Mesothelial cell of epicardium (in vitro differentiated cells): ENCODE measurements around the gene C5orf34. TPM values are rescaled to one million over a fixed set of nuclear protein-coding genes. Genes with fewer than 3 reads are reported as not detected.
A peak's percentile ranks its signal among the peaks of the same experiment; 100 is the strongest.
"Not testable (repeated sequence)": the region's sequence is repeated elsewhere in the genome, so short reads cannot be mapped to it uniquely, and the experiment has no call there.

Source experiments
- DNase-seq, 2 experiments: peaks; one replicate each; pipeline ENCODE4 v3.0.0; 2021; ENCODE audit warnings: low spot score in 2 of 2; ENCODE audit not compliant: unreplicated experiment in 2 of 2
- H3K27ac Mint-ChIP-seq: 2 replicates; pipeline ENCODE4 v1.8.0; 2021; ENCODE audit warnings: mixed read lengths
- H3K27me3 Mint-ChIP-seq: 2 replicates; pipeline ENCODE4 v1.8.0; 2021; ENCODE audit warnings: low read depth, mixed read lengths
- H3K36me3 Mint-ChIP-seq: 2 replicates; pipeline ENCODE4 v1.8.0; 2021; ENCODE audit warnings: mixed read lengths
- H3K4me1 Mint-ChIP-seq: 2 replicates; pipeline ENCODE4 v1.8.0; 2021; ENCODE audit warnings: mixed read lengths
- H3K4me3 Mint-ChIP-seq: 2 replicates; pipeline ENCODE4 v1.8.0; 2021; ENCODE audit warnings: mild to moderate bottlenecking, moderate library complexity, mixed read lengths
- H3K9me3 Mint-ChIP-seq: 2 replicates; pipeline ENCODE4 v1.8.0; 2021; ENCODE audit warnings: mixed read lengths
- total RNA-seq: library from RNA; stranded (reverse); gene quantifications from 3 replicates; pipeline ENCODE4 v1.2.1, GENCODE V29; 2021
- TF ChIP-seq, protein P1 (sequence below): fragments of 200-600 bp; sonication (generic); IDR thresholded peaks from one replicate; pipeline ENCODE4 v1.5.0; 2021; ENCODE audit warnings: antibody characterized with exemption; ENCODE audit not compliant: unreplicated experiment

The C5orf34 gene
- total RNA-seq, 1 donor from 2014 or later, result 5.5 TPM

GRCh38 chr5:43556857-43557542 lies 42.1 kb upstream of the C5orf34 start, which contains the start of gene PAIP1:
PAIP1 (minus strand) TSS chr5:43557077; CDS start chr5:43556846, 231 bp downstream.
- peak within 1 kb of the TSS; percentile 99 for H3K27ac Mint-ChIP-seq
- peak within 1 kb of the TSS; percentile 80 for H3K4me3 Mint-ChIP-seq
- peak; percentile 82 to 87 for DNase-seq
- no peaks in the 10 kb centered on the region for H3K9me3 Mint-ChIP-seq
- no peaks in the 10 kb centered on the region for H3K36me3 Mint-ChIP-seq
- H3K27me3 Mint-ChIP-seq, result no peaks in the 10 kb centered on the region
- TF ChIP-seq, protein P1, sequence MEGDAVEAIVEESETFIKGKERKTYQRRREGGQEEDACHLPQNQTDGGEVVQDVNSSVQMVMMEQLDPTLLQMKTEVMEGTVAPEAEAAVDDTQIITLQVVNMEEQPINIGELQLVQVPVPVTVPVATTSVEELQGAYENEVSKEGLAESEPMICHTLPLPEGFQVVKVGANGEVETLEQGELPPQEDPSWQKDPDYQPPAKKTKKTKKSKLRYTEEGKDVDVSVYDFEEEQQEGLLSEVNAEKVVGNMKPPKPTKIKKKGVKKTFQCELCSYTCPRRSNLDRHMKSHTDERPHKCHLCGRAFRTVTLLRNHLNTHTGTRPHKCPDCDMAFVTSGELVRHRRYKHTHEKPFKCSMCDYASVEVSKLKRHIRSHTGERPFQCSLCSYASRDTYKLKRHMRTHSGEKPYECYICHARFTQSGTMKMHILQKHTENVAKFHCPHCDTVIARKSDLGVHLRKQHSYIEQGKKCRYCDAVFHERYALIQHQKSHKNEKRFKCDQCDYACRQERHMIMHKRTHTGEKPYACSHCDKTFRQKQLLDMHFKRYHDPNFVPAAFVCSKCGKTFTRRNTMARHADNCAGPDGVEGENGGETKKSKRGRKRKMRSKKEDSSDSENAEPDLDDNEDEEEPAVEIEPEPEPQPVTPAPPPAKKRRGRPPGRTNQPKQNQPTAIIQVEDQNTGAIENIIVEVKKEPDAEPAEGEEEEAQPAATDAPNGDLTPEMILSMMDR, result no peak
- H3K4me1 Mint-ChIP-seq, result peaks cover 11% of the 10 kb centered on the region

DNA sequence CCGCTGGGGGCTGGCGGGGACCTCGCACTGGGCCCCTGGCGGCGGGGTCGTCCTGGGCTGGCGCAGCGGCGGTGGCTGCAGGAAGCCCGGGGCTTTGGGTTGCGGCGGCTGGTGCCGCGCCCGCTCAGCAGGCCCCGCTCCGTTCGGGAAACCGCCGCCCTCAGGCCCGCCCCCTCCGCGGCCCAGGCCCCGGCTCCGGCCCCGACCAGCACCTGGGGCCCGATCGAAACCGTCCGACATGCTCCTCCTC lies 41.6 kb upstream of the C5orf34 start:
- not testable (repeated sequence) for H3K36me3 Mint-ChIP-seq, H3K9me3 Mint-ChIP-seq, H3K27me3 Mint-ChIP-seq, DNase-seq, H3K27ac Mint-ChIP-seq, H3K4me1 Mint-ChIP-seq
- peak overlapping the region; percentile 80 for H3K4me3 Mint-ChIP-seq

DNA sequence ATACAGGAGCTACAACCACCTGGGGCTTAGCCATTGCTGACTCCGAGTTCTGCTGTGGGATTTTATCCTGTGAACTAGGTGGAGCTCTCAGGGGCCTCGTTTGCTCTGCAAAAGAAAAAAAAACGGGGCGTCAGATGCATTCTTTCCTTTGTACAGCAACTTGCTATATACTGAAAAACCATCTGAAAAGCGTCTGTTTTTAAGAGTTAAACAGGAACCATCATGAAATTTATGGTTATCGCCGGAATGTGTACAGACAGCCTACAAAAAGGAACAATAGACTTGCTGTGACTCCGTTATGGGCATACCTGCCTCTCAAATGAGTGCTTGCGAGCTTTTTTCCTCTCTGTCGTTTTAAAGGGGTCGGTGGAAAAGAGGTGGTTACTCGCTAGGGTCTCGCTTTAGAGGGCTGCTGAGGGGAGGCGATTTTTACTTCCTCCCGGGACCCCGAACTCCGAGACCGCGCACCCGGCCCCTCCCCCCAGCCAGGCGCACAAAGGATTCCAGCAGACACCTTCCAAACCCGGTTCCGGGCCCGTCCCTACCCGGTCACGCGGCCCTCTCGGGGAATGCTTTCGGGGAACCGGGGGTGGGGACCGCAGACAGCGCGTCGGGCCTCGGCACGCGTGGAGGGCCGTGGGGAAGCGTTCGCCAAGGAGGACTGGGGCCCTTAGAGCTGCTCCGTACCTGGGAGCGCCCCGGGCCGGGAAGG lies 41.1 kb upstream of the C5orf34 start:
- peak; percentile 43 to 78 for DNase-seq
- TF ChIP-seq, protein P1, result no peak
- no peak overlapping the region for H3K4me3 Mint-ChIP-seq

DNA sequence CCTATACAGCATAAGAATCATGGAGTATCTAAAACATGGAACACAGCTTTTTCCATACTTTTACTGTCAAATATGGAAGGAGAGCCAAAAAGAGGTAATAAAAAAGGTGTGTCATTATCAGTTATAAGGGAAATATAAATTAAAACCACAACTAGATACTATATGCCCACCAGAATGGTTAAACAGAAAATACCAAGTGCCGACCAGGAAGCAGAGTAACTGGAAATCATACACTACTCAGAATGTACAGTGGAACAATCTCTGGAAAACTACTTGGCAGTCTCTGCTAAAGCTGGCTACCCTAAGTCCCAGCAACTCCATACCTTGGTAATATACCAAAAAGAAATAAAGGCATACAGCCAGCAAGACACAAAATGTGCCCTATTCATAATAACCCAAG lies 39.5 kb upstream of the C5orf34 start:
- Mint-ChIP-seq H3K36me3 (peaks cover 3% of the 10 kb centered on the region), H3K9me3 (no peaks in the 10 kb centered on the region), H3K4me1 (peaks cover 12% of the 10 kb centered on the region), H3K27ac (no peak overlapping the region), H3K27me3 (no peaks in the 10 kb centered on the region), H3K4me3 (no peak overlapping the region)
- no peak for DNase-seq
- TF ChIP-seq, protein P1, result no peak

More for the DNA sequence above, 41.1 kb upstream of the C5orf34 start:
- peak overlapping the region; percentile 99 for H3K27ac Mint-ChIP-seq
- H3K9me3 Mint-ChIP-seq, result no peaks in the 10 kb centered on the region
- no peaks in the 10 kb centered on the region for H3K27me3 Mint-ChIP-seq
- H3K36me3 Mint-ChIP-seq, result no peaks in the 10 kb centered on the region
- peaks cover 8% of the 10 kb centered on the region for H3K4me1 Mint-ChIP-seq

DNA sequence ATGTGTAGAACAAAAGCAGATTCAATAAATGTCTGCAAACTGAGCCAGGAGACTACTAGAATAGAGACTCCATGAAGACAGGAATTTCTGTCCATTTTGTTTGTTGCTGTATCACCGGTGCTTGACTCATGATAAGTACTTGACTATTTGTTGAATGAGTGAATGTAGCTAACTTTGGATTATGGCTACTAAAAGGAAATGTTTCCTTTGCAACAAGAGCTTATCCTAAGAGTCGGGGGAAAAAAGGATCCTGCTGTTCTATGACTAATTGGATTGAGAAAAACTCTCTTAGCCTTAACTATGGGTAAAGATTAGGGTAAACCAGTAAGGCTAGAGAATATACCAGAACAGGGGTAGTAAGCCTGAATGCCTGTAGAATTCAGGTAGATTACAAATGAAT lies 38.4 kb upstream of the C5orf34 start:
- H3K36me3 Mint-ChIP-seq, result peaks cover 7% of the 10 kb centered on the region
- H3K4me3 Mint-ChIP-seq, result no peak overlapping the region
- DNase-seq, result no peak
- no peak overlapping the region for H3K27ac Mint-ChIP-seq
- no peaks in the 10 kb centered on the region for H3K27me3 Mint-ChIP-seq
- TF ChIP-seq, protein P1, result no peak
- H3K4me1 Mint-ChIP-seq, result peaks cover 12% of the 10 kb centered on the region
- no peaks in the 10 kb centered on the region for H3K9me3 Mint-ChIP-seq

GRCh38 chr5:43551731-43552130 lies 36.8 kb upstream of the C5orf34 start:
- TF ChIP-seq, protein P1, result no peak
- H3K4me1 Mint-ChIP-seq, result peaks cover 12% of the 10 kb centered on the region
- H3K4me3 Mint-ChIP-seq, result no peak overlapping the region
- no peaks in the 10 kb centered on the region for H3K27me3 Mint-ChIP-seq
- no peak for DNase-seq
- H3K27ac Mint-ChIP-seq, result no peak overlapping the region
- no peaks in the 10 kb centered on the region for H3K9me3 Mint-ChIP-seq
- H3K36me3 Mint-ChIP-seq, result peaks cover 8% of the 10 kb centered on the region

DNA sequence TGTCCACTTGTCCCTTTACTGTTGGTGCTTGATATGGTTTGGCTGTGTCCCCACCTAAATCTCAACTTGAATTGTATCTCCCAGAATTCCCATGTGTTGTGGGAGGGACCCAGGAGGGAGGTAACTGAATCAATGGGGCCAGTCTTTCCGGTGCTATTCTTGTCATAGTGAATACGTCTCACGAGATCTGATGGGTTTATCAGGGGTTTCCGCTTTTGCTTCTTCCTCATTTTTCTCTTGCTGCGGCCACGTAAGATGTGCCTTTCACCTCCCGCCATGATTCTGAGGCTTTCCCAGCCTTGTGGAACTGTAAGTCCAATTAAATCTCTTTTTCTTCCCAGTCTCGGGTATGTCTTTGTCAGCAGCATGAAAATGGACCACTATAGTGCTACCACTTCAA lies 34.3 kb upstream of the C5orf34 start:
- not testable (repeated sequence) for H3K4me1 Mint-ChIP-seq, H3K9me3 Mint-ChIP-seq, H3K4me3 Mint-ChIP-seq, H3K27ac Mint-ChIP-seq, DNase-seq, H3K27me3 Mint-ChIP-seq
- H3K36me3 Mint-ChIP-seq, result peaks cover 29% of the 10 kb centered on the region
